B cell (primary cell): ENCODE measurements around the gene PLCG2. TPM values are rescaled to one million over a fixed set of nuclear protein-coding genes. Genes with fewer than 3 reads are reported as not detected.

Experiments used
- ATAC-seq: fragments of 200-7000 bp; cut with Tn5 transposase; one replicate; pipeline ENCODE4 v1.10.0; 2021; ENCODE audit warnings: low read depth, mild to moderate bottlenecking, moderate number of reproducible peaks, moderate library complexity
- CTCF ChIA-PET: fragments of 350-600 bp; sonication (Branson Sonifier 250); formaldehyde crosslinking; loops from one replicate; lab custom pipeline; 2021; ENCODE audit warnings: antibody characterized with exemption, inconsistent platforms; lab: Charles Lee
- POLR2A ChIA-PET: fragments of 350-600 bp; sonication (Branson Sonifier 250); formaldehyde crosslinking; loops from one replicate; lab custom pipeline; 2021; ENCODE audit warnings: antibody characterized with exemption; lab: Charles Lee
- DNase-seq: peaks from one replicate; pipeline ENCODE4 v3.0.0; 2013
- H2AFZ ChIP-seq: 2 replicates; pipeline ENCODE4 v1.6.1; 2012; ENCODE audit warnings: mild to moderate bottlenecking, low read depth, low read length; ENCODE audit not compliant: insufficient read depth, poor library complexity, severe bottlenecking
- H3K27ac ChIP-seq, 2 donors: 1 replicate in 1 of 2; 2 replicates in 1 of 2; pipeline ENCODE4 v1.5.1; 2012 to 2013; ENCODE audit warnings: low read length in 2 of 2, mild to moderate bottlenecking in 2 of 2, moderate library complexity in 1 of 2
- H3K27me3 ChIP-seq, 4 experiments: fragments of 200-600 bp in 1 of 4; sonication (generic) in 1 of 4; replicated peaks in 1 of 4; 1 replicate in 2 of 4; 2 replicates in 2 of 4; pipeline versions ENCODE4 v1.6.1 to v1.7.0; 2013 to 2016; ENCODE audit warnings: low read length in 3 of 4, mild to moderate bottlenecking in 2 of 4, mixed read lengths in 1 of 4, moderate library complexity in 1 of 4; ENCODE audit not compliant: insufficient read depth in 4 of 4, control insufficient read depth in 3 of 4; ENCODE audit errors: control extremely low read depth in 1 of 4
- H3K36me3 ChIP-seq, 2 experiments: replicated peaks in 1 of 2; 1 replicate in 1 of 2; 2 replicates in 1 of 2; pipeline versions ENCODE4 v1.6.1 to v1.7.1; 2013; ENCODE audit warnings: low read length in 1 of 2; ENCODE audit not compliant: insufficient read depth in 2 of 2, control insufficient read depth in 1 of 2; ENCODE audit errors: control extremely low read depth in 1 of 2, extremely low read depth in 1 of 2
- H3K4me1 ChIP-seq, 2 donors: fragments of 200-600 bp in 1 of 2; sonication (generic) in 1 of 2; 1 replicate in 1 of 2; 2 replicates in 1 of 2; pipeline versions ENCODE4 v1.5.1 to v1.6.1; 2013 to 2017; ENCODE audit warnings: low read length in 2 of 2; ENCODE audit not compliant: control insufficient read depth in 2 of 2, insufficient read depth in 2 of 2
- H3K4me2 ChIP-seq: replicated peaks from 2 replicates; pipeline ENCODE3; 2012; ENCODE audit warnings: mild to moderate bottlenecking, low read depth, low read length; ENCODE audit not compliant: poor library complexity, severe bottlenecking
- H3K4me3 ChIP-seq, 5 experiments: fragments of 200-600 bp in 1 of 5; sonication (generic) in 1 of 5; 1 replicate in 3 of 5; 2 replicates in 2 of 5; pipeline versions ENCODE4 v1.5.1 to v1.7.0; 2011 to 2016; ENCODE audit warnings: low read length in 4 of 5, mild to moderate bottlenecking in 4 of 5, low read depth in 2 of 5, control low read depth in 1 of 5, moderate library complexity in 1 of 5; ENCODE audit not compliant: insufficient read depth in 1 of 5; ENCODE audit errors: control extremely low read depth in 1 of 5, extremely low read depth in 1 of 5
- H3K79me2 ChIP-seq: fragments of 200-600 bp; sonication (generic); one replicate; pipeline ENCODE4 v1.6.0; 2016; ENCODE audit warnings: low read length; ENCODE audit not compliant: control insufficient read depth, insufficient read depth
- H3K9ac ChIP-seq: fragments of 200-600 bp; sonication (generic); 2 replicates; pipeline ENCODE4 v1.6.1; 2017; ENCODE audit warnings: mild to moderate bottlenecking, low read length, moderate library complexity
- H3K9me3 ChIP-seq, 3 donors: one replicate each; pipeline versions ENCODE4 v1.6.1 to v1.7.1; 2013; ENCODE audit warnings: low read length in 2 of 3; ENCODE audit not compliant: control insufficient read depth in 2 of 3, insufficient read depth in 1 of 3; ENCODE audit errors: control extremely low read depth in 1 of 3
- H4K20me1 ChIP-seq: 2 replicates; pipeline ENCODE4 v1.6.0; 2012; ENCODE audit warnings: mild to moderate bottlenecking, low read length; ENCODE audit not compliant: insufficient read depth, control insufficient read depth, poor library complexity, severe bottlenecking
- H3K27ac Mint-ChIP-seq: one replicate; pipeline ENCODE4 v1.8.0; 2021; ENCODE audit warnings: mixed read lengths
- H3K27me3 Mint-ChIP-seq: one replicate; pipeline ENCODE4 v1.8.0; 2021; ENCODE audit warnings: mixed read lengths
- H3K4me1 Mint-ChIP-seq: one replicate; pipeline ENCODE4 v1.8.0; 2021; ENCODE audit warnings: mixed read lengths
- H3K4me3 Mint-ChIP-seq: one replicate; pipeline ENCODE4 v1.8.0; 2021; ENCODE audit warnings: mixed read lengths
- H3K9me3 Mint-ChIP-seq: one replicate; pipeline ENCODE4 v1.8.0; 2022; ENCODE audit warnings: mixed read lengths; ENCODE audit not compliant: insufficient read depth
- CTCF ChIP-seq: fragments of 200-600 bp; IDR thresholded peaks from one replicate; pipeline ENCODE4 v1.8.0; 2022; ENCODE audit warnings: antibody characterized with exemption, mild to moderate bottlenecking
- EZH2 ChIP-seq: IDR thresholded peaks from 2 replicates; pipeline ENCODE4 v1.6.1; 2012; ENCODE audit warnings: borderline replicate concordance, low read depth, mild to moderate bottlenecking, moderate library complexity, low read length; ENCODE audit not compliant: insufficient read depth, poor library complexity, severe bottlenecking
- WGBS: methylation state at CpG from one replicate; pipeline ENCODE4 v1.1.5; 2013; ENCODE audit warnings: missing lambda C conversion rate; ENCODE audit not compliant: insufficient coverage; 5-methylcytosine and 5-hydroxymethylcytosine counted together
- intact Hi-C: fragments of 100-400 bp; cut with micrococcal nuclease; formaldehyde crosslinking; loops from one replicate; pipeline ENCODE4 v1.10.0; 2022
- polyA plus RNA-seq: library from polyadenylated mRNA; depleted of rRNA; stranded (reverse); fragments of >200 nt; gene quantifications from 2 replicates; pipeline ENCODE4 v1.2.3, GENCODE V29; 2012
- total RNA-seq, 2 donors: library from RNA; stranded (reverse); fragments of 120-200 nt in 1 of 2; gene quantifications; 1 replicate in 1 of 2; 2 replicates in 1 of 2; pipeline versions ENCODE4 v1.2.3 to v1.2.4, GENCODE V29; 2013 to 2022

Gene PLCG2
- total and polyA plus RNA-seq, 2 donors (not counting 1 experiment from before 2014, with no cell fraction given): 194 to 812 TPM

- peak overlapping the region; percentile 89 for H3K27ac Mint-ChIP-seq
- Histone ChIP-seq H3K9me3 (no peaks in the 10 kb centered on the region), H3K36me3 (peaks cover 0 to 53% of the 10 kb centered on the region in 2 experiments), H4K20me1 (peaks cover 86% of the 10 kb centered on the region), H3K4me1 (peaks cover 69 to 77% of the 10 kb centered on the region in 2 donors), H3K27me3 (no peaks in the 10 kb centered on the region), H3K4me3 (peak overlapping the region in 4 of 5 experiments; percentile 4 to 50 (median 18)), H3K79me2 (peaks cover 99% of the 10 kb centered on the region), H3K9ac (peak overlapping the region; percentile 30), H2AFZ (no peak overlapping the region), H3K27ac (peak overlapping the region; percentile 30 to 74), H3K4me2 (peak overlapping the region; percentile 66)
- CTCF ChIA-PET: interaction anchor here (0.8 to 7.2 kb wide), 7 partner anchors 19 to 90 kb away, joined by 3 to 91 read pairs (median 4); no protein-coding TSS in a partner anchor
- ATAC-seq (peak; percentile 43), DNase-seq (peak; percentile 48)
- H3K4me3 Mint-ChIP-seq: peak overlapping the region; percentile 82
- H3K27me3 Mint-ChIP-seq: no peaks in the 10 kb centered on the region
- intact Hi-C loops: loop anchor here (2.0 kb wide), 1 partner anchor 47 kb away; no protein-coding TSS in a partner anchor
- WGBS: 67% methylated on average over 1 of the region's 3 CpGs
- H3K4me1 Mint-ChIP-seq: peaks cover 83% of the 10 kb centered on the region
- TF ChIP-seq EZH2: no peak
- no peak for TF ChIP-seq CTCF
- POLR2A ChIA-PET: interaction anchor here (1.5 to 1.6 kb wide), 2 partner anchors 13 to 81 kb away, joined by 3 read pairs; no protein-coding TSS in a partner anchor
- no peaks in the 10 kb centered on the region for H3K9me3 Mint-ChIP-seq
Measured at GRCh38 chr16:81784072-81784795, 5.1 kb downstream of the PLCG2 start.
